Common myeloid progenitor, CD34-positive (primary cell): Measurements from ENCODE around the gene MAGI2.

Experiments used
- CTCF ChIA-PET: fragments of 350-600 bp; sonication (Branson Sonifier 250); formaldehyde crosslinking; loops from one replicate; lab custom pipeline; 2021; ENCODE audit warnings: antibody characterized with exemption; lab: Charles Lee
- POLR2A ChIA-PET: fragments of 350-600 bp; sonication (Branson Sonifier 250); formaldehyde crosslinking; loops from one replicate; lab custom pipeline; 2021; ENCODE audit warnings: antibody characterized with exemption; lab: Charles Lee
- DNase-seq, 3 donors: peaks; one replicate each; pipeline versions ENCODE4 v3.0.0 to v3.0.0-alpha.2; 2013
- H3K27ac ChIP-seq, 2 experiments: 1 replicate in 1 of 2; 2 replicates in 1 of 2; pipeline ENCODE4 v1.7.0; 2013; ENCODE audit warnings: inconsistent platforms in 2 of 2, low read length in 2 of 2, mild to moderate bottlenecking in 2 of 2, low read depth in 1 of 2, moderate library complexity in 1 of 2; ENCODE audit not compliant: severe bottlenecking in 2 of 2, insufficient read depth in 1 of 2, poor library complexity in 1 of 2
- H3K27me3 ChIP-seq, 5 experiments: replicated peaks in 2 of 5; 1 replicate in 3 of 5; 2 replicates in 2 of 5; pipeline versions ENCODE4 v1.6.1 to v1.7.0; 2013; ENCODE audit warnings: low read length in 4 of 5, mild to moderate bottlenecking in 2 of 5, moderate library complexity in 2 of 5, inconsistent platforms in 1 of 5; ENCODE audit not compliant: insufficient read depth in 5 of 5, control insufficient read depth in 4 of 5
- H3K36me3 ChIP-seq, 4 experiments: 1 replicate in 2 of 4; 2 replicates in 2 of 4; pipeline versions ENCODE4 v1.6.1 to v1.7.0; 2013; ENCODE audit warnings: low read length in 3 of 4, control low read depth in 1 of 4, mild to moderate bottlenecking in 1 of 4; ENCODE audit not compliant: control insufficient read depth in 4 of 4, insufficient read depth in 4 of 4
- H3K4me1 ChIP-seq, 4 experiments: 1 replicate in 3 of 4; 2 replicates in 1 of 4; pipeline versions ENCODE4 v1.6.1 to v1.7.1; 2013; ENCODE audit warnings: low read length in 3 of 4, mild to moderate bottlenecking in 3 of 4, control low read depth in 1 of 4, inconsistent platforms in 1 of 4, moderate library complexity in 1 of 4; ENCODE audit not compliant: control insufficient read depth in 4 of 4, insufficient read depth in 4 of 4; ENCODE audit errors: control extremely low read depth in 1 of 4
- H3K4me3 ChIP-seq, 7 experiments: 1 replicate in 4 of 7; 2 replicates in 3 of 7; pipeline versions ENCODE4 v1.5.1 to v1.7.0; 2013; ENCODE audit warnings: mild to moderate bottlenecking in 7 of 7, low read length in 6 of 7, moderate library complexity in 6 of 7, inconsistent platforms in 2 of 7, low read depth in 2 of 7, control low read depth in 1 of 7; ENCODE audit not compliant: insufficient read depth in 4 of 7, control insufficient read depth in 1 of 7; ENCODE audit errors: extremely low read depth in 1 of 7
- H3K9me3 ChIP-seq, 5 experiments: 1 replicate in 4 of 5; 2 replicates in 1 of 5; pipeline versions ENCODE4 v1.6.1 to v1.7.1; 2013; ENCODE audit warnings: low read length in 4 of 5, mild to moderate bottlenecking in 2 of 5, inconsistent platforms in 1 of 5, low read depth in 1 of 5, moderate library complexity in 1 of 5; ENCODE audit not compliant: control insufficient read depth in 4 of 5, insufficient read depth in 2 of 5; ENCODE audit errors: control extremely low read depth in 1 of 5
- WGBS: methylation state at CpG from one replicate; pipeline ENCODE4 v1.1.5; 2013; ENCODE audit not compliant: insufficient coverage; 5-methylcytosine and 5-hydroxymethylcytosine counted together

MAGI2 gene

GRCh38 chr7:78967046-78967445 is 486.4 kb downstream of the MAGI2 start:
- no peak for DNase-seq
- Histone ChIP-seq H3K4me1 (no peaks in the 10 kb centered on the region), H3K27ac (no peak overlapping the region), H3K4me3 (no peak overlapping the region), H3K36me3 (no peaks in the 10 kb centered on the region), H3K27me3 (no peaks in the 10 kb centered on the region), H3K9me3 (no peaks in the 10 kb centered on the region)
- ChIA-PET POLR2A (no interaction called here), CTCF (no interaction called here)
- WGBS, result 100% methylated on average over 2 of the region's 2 CpGs

- WGBS, result 89% methylated on average over 1 of the region's 5 CpGs
- Histone ChIP-seq H3K27me3 (no peaks in the 10 kb centered on the region), H3K36me3 (no peaks in the 10 kb centered on the region), H3K9me3 (no peaks in the 10 kb centered on the region), H3K4me3 (no peak overlapping the region), H3K4me1 (no peaks in the 10 kb centered on the region), H3K27ac (no peak overlapping the region)
- CTCF ChIA-PET, result no interaction called here
- no peak for DNase-seq
- POLR2A ChIA-PET, result no interaction called here
These were observed 494.0 kb downstream of the MAGI2 start for GRCh38 chr7:78959477-78959876.

- Histone ChIP-seq H3K9me3 (no peaks in the 10 kb centered on the region), H3K36me3 (no peaks in the 10 kb centered on the region), H3K4me3 (no peak overlapping the region), H3K27ac (no peak overlapping the region), H3K27me3 (no peaks in the 10 kb centered on the region), H3K4me1 (no peaks in the 10 kb centered on the region)
- DNase-seq, result no peak
- CTCF ChIA-PET, result no interaction called here
- 100% methylated on average over 1 of the region's 1 CpG for WGBS
- POLR2A ChIA-PET, result no interaction called here
These were observed 498.1 kb downstream of the MAGI2 start for GRCh38 chr7:78955329-78955728.

- Histone ChIP-seq H3K4me1 (no peaks in the 10 kb centered on the region), H3K4me3 (no peak overlapping the region), H3K27ac (no peak overlapping the region), H3K27me3 (no peaks in the 10 kb centered on the region), H3K36me3 (no peaks in the 10 kb centered on the region), H3K9me3 (no peaks in the 10 kb centered on the region)
- 90% methylated on average over 2 of the region's 5 CpGs for WGBS
- POLR2A ChIA-PET, result no interaction called here
- CTCF ChIA-PET, result no interaction called here
- DNase-seq, result peak in 1 of 3 donors; percentile 0
These were observed 499.6 kb downstream of the MAGI2 start for GRCh38 chr7:78953726-78954363.

- Histone ChIP-seq H3K27ac (no peak overlapping the region), H3K9me3 (no peaks in the 10 kb centered on the region), H3K4me1 (no peaks in the 10 kb centered on the region), H3K36me3 (no peaks in the 10 kb centered on the region), H3K4me3 (no peak overlapping the region), H3K27me3 (no peaks in the 10 kb centered on the region)
- peak in 1 of 3 donors; percentile 10 for DNase-seq
- no CpG with 5 or more reads among the region's 1 CpG for WGBS
- POLR2A ChIA-PET, result no interaction called here
- CTCF ChIA-PET, result no interaction called here
These were observed 500.4 kb downstream of the MAGI2 start for GRCh38 chr7:78953090-78953489.

GRCh38 chr7:78939669-78940068 is 513.8 kb downstream of the MAGI2 start:
- Histone ChIP-seq H3K4me3 (no peak overlapping the region), H3K9me3 (no peaks in the 10 kb centered on the region), H3K27ac (no peak overlapping the region), H3K4me1 (no peaks in the 10 kb centered on the region), H3K27me3 (no peaks in the 10 kb centered on the region), H3K36me3 (no peaks in the 10 kb centered on the region)
- CTCF ChIA-PET, result no interaction called here
- WGBS, result 97% methylated on average over 3 of the region's 4 CpGs
- no peak for DNase-seq
- POLR2A ChIA-PET, result no interaction called here

GRCh38 chr7:78924581-78924980 is 528.9 kb downstream of the MAGI2 start:
- no peak overlapping the region for H3K4me3 ChIP-seq
- DNase-seq, result peak in 1 of 3 donors; percentile 1
- ChIA-PET CTCF (no interaction called here), POLR2A (no interaction called here)
- no peaks in the 10 kb centered on the region for H3K27me3 ChIP-seq
- 0% methylated on average over 1 of the region's 2 CpGs for WGBS
- H3K36me3 ChIP-seq, result no peaks in the 10 kb centered on the region
- H3K9me3 ChIP-seq, result no peaks in the 10 kb centered on the region
- H3K27ac ChIP-seq, result no peak overlapping the region
- H3K4me1 ChIP-seq, result no peaks in the 10 kb centered on the region
